Dermis microvascular lymphatic vessel endothelial cell (primary cell): ENCODE data around the gene HOXA7. TPM values are rescaled to one million over a fixed set of nuclear protein-coding genes. Genes with fewer than 3 reads are reported as not detected.

Source experiments
- DNase-seq, 2 donors: peaks; one replicate each; pipeline versions ENCODE4 v3.0.0 to v3.0.0-alpha.2; 2010; ENCODE audit warnings: low read depth in 2 of 2
- total RNA-seq: library from RNA; depleted of rRNA; stranded (reverse); fragments of >200 nt; gene quantifications from 2 replicates; pipeline ENCODE4 v1.2.1, GENCODE V29; 2014

Gene HOXA7
- total RNA-seq, 1 donor from 2014 or later = 1.0 TPM

- DNase-seq = peak in 1 of 2 donors; percentile 39
Measured at GRCh38 chr7:27107391-27108381, 48.8 kb downstream of the HOXA7 start.

GRCh38 chr7:27106901-27107240 is 49.6 kb downstream of the HOXA7 start:
- no peak for DNase-seq

GRCh38 chr7:27106181-27106900 is 50.1 kb downstream of the HOXA7 start:
- peak in 1 of 2 donors; percentile 64 for DNase-seq

- no peak for DNase-seq
Measured at GRCh38 chr7:27105301-27106031, 51.0 kb downstream of the HOXA7 start.

- no peak for DNase-seq
Measured at GRCh38 chr7:27104341-27105058, 52.0 kb downstream of the HOXA7 start.

Other genes with a start within 250 kb of the HOXA7 start
- 0.51 and 1.0 TPM in 2 replicates for gene HOXA1, start 60.7 kb downstream of the HOXA7 start, total RNA-seq
- gene HOXA2, start 54.0 kb downstream of the HOXA7 start, total RNA-seq = 0.25 and 0.39 TPM in 2 replicates
- gene HOXA4, start 25.9 kb downstream of the HOXA7 start, total RNA-seq = 0.51 TPM in 2 replicates
- gene HOXA5, start 13.0 kb downstream of the HOXA7 start, total RNA-seq = 4.1 and 5.3 TPM in 2 replicates
- 1.9 and 3.2 TPM in 2 replicates for gene HOXA6, start 8.9 kb downstream of the HOXA7 start, total RNA-seq
- 3.0 and 3.7 TPM in 2 replicates for gene HOXA3, start 4.1 kb downstream of the HOXA7 start, total RNA-seq
- gene HOXA9, start 8.9 kb upstream of the HOXA7 start, total RNA-seq = 3.2 and 4.7 TPM in 2 replicates
- 0.90 and 2.3 TPM in 2 replicates for gene HOXA10, start 17.6 kb upstream of the HOXA7 start, total RNA-seq
- 0.13 TPM in 2 replicates for gene HOXA11, start 28.6 kb upstream of the HOXA7 start, total RNA-seq
- not detected in 2 replicates for gene HOXA13, start 43.4 kb upstream of the HOXA7 start, total RNA-seq
- gene EVX1, start 86.1 kb upstream of the HOXA7 start, total RNA-seq = not detected in 2 replicates